ENCODE results near the gene CTIF. TPM values are rescaled to one million over a fixed set of nuclear protein-coding genes. Genes with fewer than 3 reads are reported as not detected.

The CTIF gene
- total RNA-seq, 1 experiment from 2014 or later: 8.3 TPM

DNA sequence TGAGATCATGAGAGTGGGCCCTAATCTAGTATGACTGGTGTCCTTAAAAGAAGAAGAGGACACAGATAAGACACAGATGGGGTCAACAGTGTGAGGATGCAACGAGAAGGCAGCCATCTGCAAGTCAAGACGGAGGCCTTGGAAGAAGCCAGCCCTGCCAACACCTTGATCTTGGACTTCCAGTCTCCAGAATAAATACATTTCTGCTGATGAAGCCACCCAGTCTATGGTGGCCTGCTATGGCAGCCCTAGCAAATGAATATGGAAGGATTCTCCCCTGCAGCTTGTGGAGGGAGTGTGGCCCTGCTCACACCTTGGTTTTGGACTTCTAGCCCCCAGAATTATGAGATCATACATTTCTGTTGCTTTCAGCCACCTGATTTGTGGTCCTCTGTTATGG is 12.3 kb downstream of the CTIF start:
- no peak for DNase-seq (ENCODE audit: low spot score)

DNA sequence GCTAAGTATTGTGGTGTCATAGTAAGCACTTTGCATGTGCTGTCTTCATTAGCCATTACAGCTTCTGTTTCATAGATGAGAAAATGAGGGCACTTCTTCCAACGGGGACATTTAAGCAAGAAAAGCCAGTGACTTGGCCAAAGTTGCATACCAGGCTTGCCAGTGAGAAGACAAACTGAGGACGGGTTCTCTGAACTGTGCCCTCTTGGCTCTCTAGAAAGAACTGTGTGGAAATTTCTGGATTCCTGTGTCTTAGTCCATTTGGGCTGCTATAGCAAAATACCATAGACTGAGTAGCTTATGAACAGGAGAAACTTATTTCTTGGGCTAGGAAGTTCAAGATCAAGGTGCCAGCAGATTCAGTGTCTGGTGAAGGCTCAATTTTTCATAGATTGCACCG is 13.3 kb downstream of the CTIF start:
- no peak for DNase-seq (ENCODE audit: low spot score)

DNA sequence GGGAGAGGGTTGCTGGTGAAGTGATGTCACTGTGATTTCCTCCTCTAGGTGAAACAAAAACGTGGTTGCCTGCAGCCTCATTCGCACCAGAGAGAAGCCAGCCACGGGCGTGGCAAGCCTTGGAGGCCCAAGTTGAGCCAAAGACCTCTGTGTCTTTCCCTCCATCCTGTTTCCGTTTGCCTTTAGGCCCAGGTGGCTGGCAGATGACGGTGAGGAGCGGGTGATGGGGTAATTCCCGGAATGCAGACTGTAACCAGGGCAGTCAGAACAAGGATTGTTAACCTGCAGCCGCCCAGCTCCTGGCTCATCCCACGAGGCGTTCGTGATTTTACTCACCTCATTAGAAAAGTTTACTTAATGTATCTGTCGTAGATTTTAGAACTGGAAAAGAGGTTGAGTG is 14.4 kb downstream of the CTIF start:
- no peak for DNase-seq (ENCODE audit: low spot score)

DNA sequence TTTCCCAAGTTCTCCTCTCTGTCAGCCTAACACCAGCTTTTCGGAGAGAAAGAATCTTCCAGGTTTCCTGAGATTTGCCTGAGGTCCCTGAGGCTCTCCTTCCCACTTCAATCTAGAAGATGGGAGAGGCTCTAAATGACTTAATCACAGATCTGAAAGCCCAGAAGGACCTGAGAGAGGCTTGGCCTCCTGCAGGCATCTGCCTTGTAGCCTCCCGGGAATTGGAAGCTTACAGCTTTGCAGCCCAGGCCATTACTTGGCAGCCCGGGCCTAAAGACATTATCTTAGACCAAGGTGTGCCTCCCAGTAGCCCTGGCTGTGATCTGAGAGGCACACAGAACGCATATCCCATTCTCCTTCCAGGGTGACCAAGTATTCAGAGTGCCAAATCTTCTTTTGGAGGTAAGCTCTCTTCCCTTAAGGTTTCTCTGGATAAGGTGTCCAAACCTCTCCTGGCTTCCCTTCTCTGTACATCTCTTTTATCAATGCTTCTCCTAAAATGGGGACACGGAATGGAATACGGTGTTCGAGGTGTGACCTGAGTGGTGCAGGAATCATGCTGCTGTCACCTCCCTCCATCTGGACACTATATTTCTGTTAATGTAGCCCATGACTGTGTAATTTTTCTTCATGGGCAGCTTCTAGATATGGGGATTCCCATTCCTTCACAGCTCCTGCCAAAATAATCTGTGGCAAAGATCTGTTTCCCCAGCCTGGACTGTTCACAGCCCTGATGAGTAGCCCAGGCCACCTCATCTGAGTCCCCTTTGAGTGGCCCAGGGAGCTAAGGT is 16.0 kb downstream of the CTIF start:
- DNase-seq (ENCODE audit: low spot score): no peak

DNA sequence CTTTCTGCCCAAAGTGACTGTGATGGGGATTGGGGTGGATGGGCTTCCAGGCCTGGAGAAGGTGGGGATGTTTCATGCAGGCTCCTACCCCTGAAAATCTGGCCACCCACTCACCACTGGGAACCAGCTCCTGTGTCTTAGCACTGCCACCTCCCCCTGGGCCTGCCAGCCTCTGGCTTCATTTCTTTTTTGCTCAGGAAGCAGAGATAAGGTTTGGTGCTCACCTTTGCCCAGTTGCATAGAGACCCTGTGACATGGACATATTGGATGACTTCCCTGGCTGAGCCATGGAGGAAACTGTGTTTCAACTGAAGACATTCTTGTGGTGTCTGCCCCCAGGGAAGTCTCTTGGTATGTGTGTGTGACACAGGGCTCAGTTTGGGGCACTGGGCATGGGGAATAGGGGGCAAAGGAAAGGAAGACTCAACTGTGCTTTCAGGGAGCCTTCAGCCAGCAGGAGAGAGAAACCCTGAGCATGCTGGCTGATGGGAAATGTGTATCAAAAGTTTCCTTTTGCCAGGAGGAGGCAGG is 16.7 kb downstream of the CTIF start:
- no peak for DNase-seq (ENCODE audit: low spot score)

DNA sequence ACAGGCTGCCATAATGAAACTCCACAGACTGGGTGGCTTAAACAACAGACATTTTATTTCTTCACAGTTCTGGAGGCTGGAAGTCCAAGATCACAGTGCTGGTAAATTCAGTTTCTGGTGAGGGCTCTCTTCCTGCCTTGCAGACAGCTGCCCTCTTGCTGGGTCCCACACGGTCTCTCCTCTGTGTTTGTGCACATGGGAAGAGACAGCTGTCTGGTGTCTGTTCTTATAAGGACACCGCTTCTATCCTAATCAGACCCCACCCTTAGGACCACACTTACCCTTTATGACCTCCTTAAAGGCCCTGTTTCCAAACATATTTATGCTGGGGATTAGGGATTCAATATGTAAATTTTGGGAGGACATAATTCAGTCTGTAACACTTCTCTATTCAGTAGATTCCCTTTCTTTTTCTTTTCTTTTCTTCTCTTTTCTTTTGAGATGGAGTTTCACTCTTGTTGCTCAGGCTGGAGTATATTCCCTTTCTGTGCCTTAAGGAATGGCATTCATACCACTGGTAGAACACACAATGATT is 18.9 kb downstream of the CTIF start:
- DNase-seq (ENCODE audit: low spot score): no peak

DNA sequence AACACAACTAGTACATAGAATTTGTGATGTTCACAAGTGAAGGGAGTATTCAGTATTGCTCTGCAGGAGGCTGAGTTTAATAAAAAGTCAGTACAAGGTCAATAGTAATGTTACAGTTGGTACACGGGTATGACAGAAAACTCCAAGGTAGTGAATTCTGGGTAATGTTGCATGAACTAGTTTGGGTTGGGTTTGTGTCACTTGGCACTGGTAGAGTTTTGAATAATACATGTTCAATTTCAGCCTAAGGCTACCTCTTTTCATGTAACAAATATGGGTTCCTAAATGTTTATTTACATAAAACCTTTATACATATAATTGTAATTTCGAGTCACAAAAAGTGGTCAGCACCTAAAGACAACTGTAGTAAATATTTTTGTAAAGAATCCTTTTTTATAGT is 19.4 kb downstream of the CTIF start:
- DNase-seq (ENCODE audit: low spot score): no peak

DNA sequence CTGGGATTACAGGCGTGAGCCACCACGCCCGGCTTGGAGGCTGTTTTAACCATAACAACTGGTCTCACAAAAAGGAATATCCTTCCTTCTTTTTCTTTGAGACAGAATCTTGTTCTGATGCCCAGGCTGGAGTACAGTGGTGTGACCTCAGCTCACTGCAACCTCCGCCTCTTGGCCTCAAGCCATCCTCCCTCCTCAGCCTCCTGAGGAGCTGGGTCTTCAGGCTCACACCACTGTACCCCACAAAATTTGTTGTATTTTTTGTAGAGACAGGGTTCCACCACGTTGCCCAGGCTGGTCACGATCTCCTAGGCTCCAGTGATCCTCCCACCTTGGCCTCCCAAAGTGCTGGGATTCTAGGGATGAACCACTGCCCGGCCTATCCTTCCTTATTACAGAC is 21.7 kb downstream of the CTIF start:
- DNase-seq (ENCODE audit: low spot score): no peak

DNA sequence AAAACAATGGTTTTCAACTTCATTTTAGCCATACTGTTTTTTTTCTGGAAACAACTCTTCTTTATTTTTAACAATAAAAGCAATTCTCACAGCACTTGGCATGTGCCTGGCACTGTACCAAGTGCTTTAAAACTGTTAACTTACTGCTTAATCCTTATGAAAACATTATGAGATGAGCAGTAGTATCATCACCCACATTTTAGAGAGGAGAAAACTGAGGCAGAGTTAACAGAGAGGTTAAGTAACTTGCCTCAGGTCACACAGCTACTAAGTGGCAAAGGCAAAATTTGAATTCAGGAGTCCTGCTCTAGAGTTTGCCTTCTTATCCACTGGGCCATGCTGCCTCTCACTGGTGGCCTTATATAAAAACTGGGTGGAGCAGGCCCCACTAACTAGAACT is 23.2 kb downstream of the CTIF start:
- DNase-seq (ENCODE audit: low spot score): no peak

DNA sequence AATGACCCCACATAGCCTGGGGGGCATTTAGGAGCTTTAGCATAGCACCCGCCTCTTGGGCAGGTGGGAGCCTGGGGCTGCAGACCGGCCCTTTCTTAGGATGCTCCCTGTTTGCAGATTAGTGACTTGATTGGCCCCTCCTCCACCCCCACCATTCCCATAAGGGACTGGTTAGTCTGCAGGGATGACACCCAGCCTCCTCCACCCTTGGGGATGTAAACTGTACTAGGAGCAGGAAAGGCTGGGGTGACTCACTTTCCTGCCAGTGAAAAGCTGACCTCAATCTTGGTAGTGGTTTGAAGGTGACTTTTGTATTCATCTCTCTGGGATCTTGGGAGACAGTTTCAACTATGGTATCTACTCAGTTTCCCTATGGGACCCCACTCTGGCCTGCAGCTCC is 24.2 kb downstream of the CTIF start:
- DNase-seq (ENCODE audit: low spot score): no peak

DNA sequence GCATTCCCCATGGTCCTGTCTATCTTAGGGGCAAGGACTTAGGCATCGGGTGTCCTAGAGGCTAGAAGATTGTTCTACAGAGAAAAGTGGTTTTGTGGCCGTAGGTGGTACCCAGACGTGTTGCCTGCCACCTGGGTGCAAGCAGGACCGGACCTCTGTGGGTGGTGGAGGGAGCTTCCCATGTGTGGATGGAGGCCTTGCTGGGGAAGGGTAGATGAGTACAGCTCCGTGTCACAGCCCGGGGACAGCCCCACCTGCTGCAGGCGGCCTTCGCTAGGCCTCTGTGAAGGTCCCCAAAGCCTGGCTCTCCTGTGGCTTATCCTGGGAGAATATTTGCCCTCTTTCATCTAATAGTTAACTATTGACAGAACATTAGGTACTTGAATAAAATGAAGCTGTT is 25.3 kb downstream of the CTIF start:
- DNase-seq (ENCODE audit: low spot score): no peak

DNA sequence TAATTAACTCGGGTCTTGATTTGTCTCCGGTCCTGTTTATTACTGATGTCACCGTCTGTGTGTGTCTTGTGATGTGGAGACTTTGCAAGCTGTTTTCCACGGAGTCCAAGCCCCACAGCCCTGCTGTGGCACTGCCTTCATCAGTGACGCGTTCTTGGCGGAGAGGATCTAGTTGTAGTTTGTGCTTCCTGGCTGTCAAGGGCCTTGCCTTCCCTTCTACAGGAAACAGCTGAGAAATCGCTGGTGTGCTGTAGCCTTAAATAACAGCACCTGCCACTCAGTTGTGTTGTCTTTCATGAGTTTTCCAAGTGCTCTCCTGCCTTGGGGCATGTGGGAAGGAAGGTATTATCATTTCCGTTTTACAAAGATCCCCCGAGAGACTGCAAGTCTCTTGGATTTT is 26.3 kb downstream of the CTIF start:
- no peak for DNase-seq (ENCODE audit: low spot score)

DNA sequence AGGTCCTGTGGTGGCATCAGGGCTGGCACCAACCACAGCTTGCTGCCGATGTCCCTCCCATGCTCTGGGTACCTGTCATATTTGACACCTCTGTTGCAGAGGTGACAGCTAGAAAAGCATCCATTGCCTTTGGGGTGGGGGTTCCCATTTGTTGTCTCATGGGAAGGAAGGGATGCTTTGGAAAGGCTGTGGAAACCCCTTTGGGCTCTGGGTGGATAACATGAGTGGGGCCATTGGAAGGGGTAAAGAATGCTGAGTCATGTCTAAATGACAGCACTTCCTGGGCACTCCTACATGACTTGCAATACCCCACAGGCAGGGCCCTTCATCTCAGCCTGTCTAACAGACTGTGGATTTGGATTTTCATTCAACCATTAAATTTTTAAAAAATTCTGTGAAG is 27.8 kb downstream of the CTIF start:
- no peak for DNase-seq (ENCODE audit: low spot score)

DNA sequence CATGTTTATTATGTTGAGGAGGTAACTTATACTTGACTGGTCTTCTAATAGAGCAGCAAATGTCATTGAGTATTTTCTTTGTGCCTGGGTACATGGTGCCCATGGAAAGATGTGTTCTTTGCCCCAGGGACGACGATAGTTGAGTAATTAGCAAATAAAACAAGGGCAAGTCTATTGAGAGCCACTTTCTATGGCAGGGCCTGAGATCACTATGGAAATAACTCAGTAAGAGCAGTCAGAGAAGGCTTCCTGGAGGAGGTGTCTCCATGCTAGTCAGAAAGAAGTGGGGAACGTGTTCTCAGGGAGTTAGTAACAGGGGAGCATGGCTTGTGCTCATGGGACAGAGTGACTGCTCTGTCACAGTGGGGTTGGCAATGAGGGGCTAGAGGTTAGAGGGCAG is 28.6 kb downstream of the CTIF start:
- DNase-seq (ENCODE audit: low spot score): no peak

DNA sequence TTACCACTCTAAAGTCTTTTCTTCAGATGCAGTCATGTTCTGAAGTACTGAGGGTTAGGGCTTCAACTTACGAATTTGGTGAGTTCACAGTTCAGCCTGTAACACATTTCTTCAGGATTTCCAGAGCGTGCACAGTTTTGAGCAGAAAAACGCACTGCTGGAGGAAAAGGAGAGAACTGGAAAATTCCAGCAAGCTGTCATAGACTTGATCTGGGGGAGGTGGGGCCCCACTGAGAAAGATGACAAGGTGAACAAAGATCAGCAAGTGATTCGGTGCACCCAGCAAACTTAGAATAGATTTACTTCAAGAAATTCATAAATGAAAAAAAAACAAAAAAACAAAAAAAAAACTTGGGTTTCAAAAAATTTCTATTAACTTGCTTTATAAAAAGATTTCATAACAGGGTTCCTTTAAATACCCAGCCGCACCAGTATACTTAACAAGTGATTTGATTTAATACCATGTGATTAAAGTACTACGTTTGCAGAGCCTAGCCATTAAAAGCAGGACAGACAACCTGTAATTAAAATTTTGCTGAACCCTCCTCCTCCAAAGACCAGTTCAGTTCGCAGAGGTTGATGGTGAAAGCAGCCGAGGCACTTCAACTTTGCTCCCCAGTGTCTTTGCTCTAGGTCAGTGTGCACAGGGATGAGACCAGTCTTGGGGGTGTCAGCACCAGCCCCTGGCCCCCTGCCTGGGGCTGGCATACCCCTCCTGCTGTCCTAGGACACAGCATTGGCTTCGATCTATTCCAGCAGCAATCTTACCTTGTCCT is 30.5 kb downstream of the CTIF start:
- DNase-seq (ENCODE audit: low spot score): no peak

DNA sequence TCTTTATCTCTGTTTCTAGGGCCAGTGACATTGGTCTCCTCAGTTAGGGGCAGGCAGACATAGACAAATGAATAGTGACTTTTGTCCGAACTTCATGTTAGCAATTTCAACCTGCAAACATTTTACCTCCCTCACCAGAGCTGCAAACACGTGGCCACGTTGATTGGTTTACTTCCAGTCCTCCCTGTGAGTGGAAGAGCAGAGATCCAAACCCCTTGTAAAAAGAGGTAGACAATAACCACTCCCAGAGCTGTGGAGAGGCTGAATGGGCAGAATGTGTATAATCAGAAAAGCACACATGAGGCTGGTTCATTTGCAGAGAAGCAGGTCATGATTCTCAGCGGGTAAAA is 31.1 kb downstream of the CTIF start:
- DNase-seq (ENCODE audit: low spot score): no peak

DNA sequence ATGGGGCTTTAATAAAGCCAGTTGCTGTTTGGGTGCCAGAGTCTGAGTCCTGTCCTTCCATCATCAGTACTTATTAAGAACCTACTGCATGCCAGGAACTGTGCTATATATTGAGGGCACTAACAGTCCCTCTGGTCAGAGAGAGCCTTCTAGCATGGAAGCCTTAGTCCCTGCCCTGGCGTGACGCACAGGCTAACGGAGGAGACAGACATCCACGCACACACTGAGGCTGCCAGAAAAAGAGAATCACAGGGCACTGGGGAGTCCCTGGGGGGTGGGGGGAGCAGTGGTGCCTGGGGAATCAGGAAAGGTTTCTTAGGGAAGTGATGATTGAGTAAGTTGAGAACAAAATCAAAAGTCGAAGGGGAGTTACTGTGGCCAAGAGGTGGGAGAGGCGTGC is 31.5 kb downstream of the CTIF start:
- DNase-seq (ENCODE audit: low spot score): no peak

DNA sequence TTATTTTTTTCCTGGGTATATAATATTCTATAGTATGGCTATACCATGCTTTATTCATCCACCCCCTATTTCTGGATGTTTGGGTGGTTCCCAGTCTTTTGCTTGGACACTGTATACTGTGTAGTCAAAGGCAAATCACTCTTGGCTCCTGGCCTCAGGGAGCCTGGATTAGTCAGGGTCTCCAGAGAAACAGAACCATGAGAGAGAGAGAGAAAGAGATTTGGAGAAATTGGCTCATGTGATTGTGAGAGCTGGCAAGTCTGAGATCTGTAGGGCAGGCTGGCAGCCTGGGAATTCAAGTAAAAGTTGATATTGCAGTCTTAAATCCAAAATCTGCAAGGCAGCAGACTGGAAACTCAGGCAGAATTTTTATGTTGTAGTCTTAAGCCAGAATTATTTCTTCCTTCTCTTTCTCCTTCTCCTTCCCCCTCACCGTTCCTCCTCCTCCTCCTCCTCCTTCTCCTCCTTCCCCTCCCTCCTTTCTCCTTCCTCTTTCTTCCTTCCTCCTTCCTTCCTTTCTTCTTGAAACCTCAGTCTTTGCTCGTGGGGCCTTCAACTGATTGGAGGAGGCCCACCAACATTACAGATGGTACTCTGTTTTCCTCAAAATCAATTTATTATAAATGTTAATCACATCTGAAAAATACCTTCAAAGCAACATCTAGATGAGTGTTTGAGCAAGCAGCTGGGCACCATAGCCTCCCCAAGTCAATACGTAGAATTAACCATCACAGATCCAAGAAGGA is 33.0 kb downstream of the CTIF start:
- DNase-seq (ENCODE audit: low spot score): no peak

DNA sequence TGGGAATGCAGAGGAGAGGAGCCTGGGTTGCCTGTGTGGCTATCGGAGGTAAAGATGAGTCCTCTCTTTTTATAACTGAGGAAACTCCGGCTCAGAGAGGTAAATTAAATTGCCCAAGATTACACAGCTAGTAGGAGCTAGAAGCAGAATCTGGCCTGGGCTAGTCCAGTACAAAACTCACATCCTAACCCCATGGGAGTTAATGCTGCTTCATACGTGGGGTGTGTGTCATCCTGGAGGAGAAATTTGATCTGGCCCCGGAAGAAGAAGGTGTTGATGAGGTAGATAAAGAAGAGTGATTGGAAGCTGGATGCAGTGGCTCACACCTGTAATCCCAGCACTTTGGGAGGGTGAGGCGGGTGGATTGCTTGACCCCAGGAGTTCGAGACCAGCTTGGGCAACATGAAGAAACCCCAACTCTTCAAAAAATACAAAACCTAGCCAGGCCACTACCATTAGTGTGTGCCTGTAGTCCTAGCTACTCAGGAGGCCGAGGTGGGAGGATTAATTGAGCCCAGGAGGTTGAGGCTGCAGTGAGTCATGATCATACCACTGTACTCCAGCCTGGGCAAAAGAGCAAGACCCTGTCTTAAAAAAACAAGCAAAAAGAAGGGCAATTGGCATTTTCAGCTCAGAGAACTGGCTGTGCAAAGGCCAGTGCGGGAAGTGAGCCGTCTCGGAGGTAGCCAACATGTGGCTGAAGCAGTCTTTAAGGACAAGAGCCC is 33.7 kb downstream of the CTIF start:
- DNase-seq (ENCODE audit: low spot score): no peak

DNA sequence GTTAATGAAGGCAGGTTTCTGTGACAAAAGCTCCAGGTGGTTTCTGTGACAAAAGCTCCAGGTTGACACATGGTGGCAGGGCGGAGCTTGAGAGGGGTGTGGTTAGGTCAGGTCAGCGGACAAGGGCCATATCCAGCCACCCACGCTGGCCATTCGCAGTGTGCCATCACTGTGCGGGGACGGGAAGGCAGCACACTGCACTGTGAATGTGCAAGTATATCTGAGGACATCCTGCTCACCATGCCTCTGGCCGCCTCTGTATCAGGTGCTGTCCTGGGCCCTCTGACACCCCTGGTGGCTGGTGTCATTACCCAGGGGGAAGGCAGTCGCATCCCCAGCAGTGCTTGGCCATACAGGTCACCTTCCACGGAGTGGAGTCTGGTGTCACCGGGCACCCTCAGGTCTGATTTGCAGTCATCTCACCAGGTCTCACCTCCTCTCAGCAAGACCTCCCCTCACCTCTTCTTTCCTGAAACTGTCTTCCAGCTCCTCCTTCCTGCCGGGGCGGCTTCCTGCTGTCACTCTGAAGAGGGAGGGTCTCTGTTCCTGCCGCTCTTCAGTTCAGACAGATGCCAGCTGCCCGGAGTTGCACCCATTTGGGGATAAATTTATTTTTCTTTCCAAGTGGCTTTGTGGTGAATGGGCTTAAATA is 34.9 kb downstream of the CTIF start:
- DNase-seq (ENCODE audit: low spot score): no peak

Measured in HT-29 (cell line).